OCI-LY1 (cell line): ENCODE data around the gene KIAA1755.

Experiments
- H2AFZ ChIP-seq: fragments of 200-600 bp; sonication (generic), shearing (Covaris generic); 2 replicates; pipeline ENCODE4 v1.6.0; 2014; ENCODE audit warnings: antibody characterized with exemption, mild to moderate bottlenecking, low read length
- H3F3A ChIP-seq: fragments of 200-600 bp; sonication (generic), shearing (Covaris generic); 2 replicates; pipeline ENCODE4 v1.6.0; 2014; ENCODE audit warnings: mild to moderate bottlenecking, antibody characterized with exemption, low read length, moderate library complexity; ENCODE audit not compliant: insufficient read depth
- H3K27ac ChIP-seq: fragments of 200-600 bp; sonication (generic); 2 replicates; pipeline ENCODE4 v1.5.1; 2014; ENCODE audit warnings: low read length, mixed run types, mild to moderate bottlenecking, low read depth; ENCODE audit not compliant: poor library complexity, severe bottlenecking
- H3K27me3 ChIP-seq: fragments of 200-600 bp; sonication (generic); 2 replicates; pipeline ENCODE4 v1.6.0; 2014; ENCODE audit warnings: antibody characterized with exemption, mild to moderate bottlenecking, low read length, moderate library complexity; ENCODE audit not compliant: insufficient read depth
- H3K36me3 ChIP-seq: fragments of 200-600 bp; sonication (generic); 2 replicates; pipeline ENCODE4 v1.6.1; 2014; ENCODE audit warnings: mild to moderate bottlenecking, antibody characterized with exemption, low read length, moderate library complexity, mixed read lengths; ENCODE audit not compliant: insufficient read depth
- H3K4me1 ChIP-seq: fragments of 200-600 bp; sonication (generic); 2 replicates; pipeline ENCODE4 v1.5.1; 2014; ENCODE audit warnings: mild to moderate bottlenecking, low read length, moderate library complexity; ENCODE audit not compliant: insufficient read depth, severe bottlenecking
- H3K4me2 ChIP-seq: fragments of 200-600 bp; sonication (generic), shearing (Covaris generic); 2 replicates; pipeline ENCODE4 v1.6.1; 2014; ENCODE audit warnings: low read length
- H3K4me3 ChIP-seq: fragments of 200-600 bp; sonication (generic); 2 replicates; pipeline ENCODE4 v1.5.1; 2014; ENCODE audit warnings: low read length, low read depth, mild to moderate bottlenecking, mixed read lengths; ENCODE audit not compliant: poor library complexity, severe bottlenecking
- H3K79me2 ChIP-seq: fragments of 200-600 bp; shearing (Covaris generic); 2 replicates; pipeline ENCODE4 v1.6.1; 2016; ENCODE audit warnings: mixed run types, low read length, mixed read lengths; ENCODE audit not compliant: insufficient read depth
- H3K9ac ChIP-seq: fragments of 200-600 bp; sonication (generic), shearing (Covaris generic); 2 replicates; pipeline ENCODE4 v1.6.1; 2014; ENCODE audit warnings: mild to moderate bottlenecking, low read length, mixed read lengths
- H3K9me2 ChIP-seq: fragments of 200-600 bp; sonication (generic), shearing (Covaris generic); 2 replicates; pipeline ENCODE4 v1.6.1; 2014; ENCODE audit warnings: low read depth, mild to moderate bottlenecking, low read length, mixed read lengths
- H3K9me3 ChIP-seq: fragments of 200-600 bp; shearing (Covaris generic); 2 replicates; pipeline ENCODE4 v1.6.1; 2014; ENCODE audit warnings: low read length, mixed read lengths
- H4K20me1 ChIP-seq: fragments of 200-600 bp; sonication (generic), shearing (Covaris generic); 2 replicates; pipeline ENCODE4 v1.6.0; 2016; ENCODE audit warnings: mild to moderate bottlenecking, low read length; ENCODE audit not compliant: insufficient read depth
- EZH2 ChIP-seq: fragments of 200-600 bp; sonication (generic), shearing (Covaris generic); IDR thresholded peaks from 2 replicates; pipeline ENCODE4 v1.8.0; 2017; ENCODE audit warnings: borderline replicate concordance, mixed run types, mild to moderate bottlenecking, antibody characterized with exemption, low read length, moderate library complexity, mixed read lengths
- TF ChIP-seq, protein P1 (sequence below): fragments of 200-600 bp; sonication (generic), shearing (Covaris generic); IDR thresholded peaks from 2 replicates; pipeline ENCODE4 v1.5.1; 2017; ENCODE audit warnings: mild to moderate bottlenecking, antibody characterized with exemption, low read length, moderate library complexity, mixed read lengths

The KIAA1755 gene

DNA sequence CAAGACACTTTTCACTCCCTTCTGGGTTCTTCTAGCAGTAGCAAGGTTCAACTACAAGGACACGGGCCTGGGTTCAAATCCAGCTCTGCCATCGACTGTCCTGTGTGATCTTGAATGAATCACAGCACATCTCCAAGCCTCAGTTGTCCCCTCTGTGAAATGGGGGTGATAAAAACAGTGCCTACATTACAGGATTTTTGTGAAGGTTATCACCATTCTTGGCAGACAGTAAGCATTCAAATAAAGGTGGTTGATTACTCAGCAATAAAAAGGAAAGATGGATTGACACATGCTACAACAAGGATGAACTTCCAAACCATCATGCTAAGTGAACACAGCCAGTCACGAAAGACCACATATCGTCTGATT is 88.9 kb downstream of the KIAA1755 start:
- no peaks in the 10 kb centered on the region for H3K9me3 ChIP-seq
- H3K4me2 ChIP-seq, result no peak overlapping the region
- no peaks in the 10 kb centered on the region for H3K79me2 ChIP-seq
- no peaks in the 10 kb centered on the region for H3K9me2 ChIP-seq
- H3K27me3 ChIP-seq, result peaks cover 12% of the 10 kb centered on the region; the same call in 1 of the 2 replicates
- H3K4me1 ChIP-seq, result no peaks in the 10 kb centered on the region
- no peak overlapping the region for H3K4me3 ChIP-seq
- TF ChIP-seq EZH2, result no peak
- TF ChIP-seq, protein P1, sequence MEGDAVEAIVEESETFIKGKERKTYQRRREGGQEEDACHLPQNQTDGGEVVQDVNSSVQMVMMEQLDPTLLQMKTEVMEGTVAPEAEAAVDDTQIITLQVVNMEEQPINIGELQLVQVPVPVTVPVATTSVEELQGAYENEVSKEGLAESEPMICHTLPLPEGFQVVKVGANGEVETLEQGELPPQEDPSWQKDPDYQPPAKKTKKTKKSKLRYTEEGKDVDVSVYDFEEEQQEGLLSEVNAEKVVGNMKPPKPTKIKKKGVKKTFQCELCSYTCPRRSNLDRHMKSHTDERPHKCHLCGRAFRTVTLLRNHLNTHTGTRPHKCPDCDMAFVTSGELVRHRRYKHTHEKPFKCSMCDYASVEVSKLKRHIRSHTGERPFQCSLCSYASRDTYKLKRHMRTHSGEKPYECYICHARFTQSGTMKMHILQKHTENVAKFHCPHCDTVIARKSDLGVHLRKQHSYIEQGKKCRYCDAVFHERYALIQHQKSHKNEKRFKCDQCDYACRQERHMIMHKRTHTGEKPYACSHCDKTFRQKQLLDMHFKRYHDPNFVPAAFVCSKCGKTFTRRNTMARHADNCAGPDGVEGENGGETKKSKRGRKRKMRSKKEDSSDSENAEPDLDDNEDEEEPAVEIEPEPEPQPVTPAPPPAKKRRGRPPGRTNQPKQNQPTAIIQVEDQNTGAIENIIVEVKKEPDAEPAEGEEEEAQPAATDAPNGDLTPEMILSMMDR, result no peak
- no peaks in the 10 kb centered on the region for H3K36me3 ChIP-seq
- no peaks in the 10 kb centered on the region for H4K20me1 ChIP-seq
- no peak overlapping the region for H3K9ac ChIP-seq
- H2AFZ ChIP-seq, result no peak overlapping the region
- no peaks in the 10 kb centered on the region for H3F3A ChIP-seq
- no peak overlapping the region for H3K27ac ChIP-seq

DNA sequence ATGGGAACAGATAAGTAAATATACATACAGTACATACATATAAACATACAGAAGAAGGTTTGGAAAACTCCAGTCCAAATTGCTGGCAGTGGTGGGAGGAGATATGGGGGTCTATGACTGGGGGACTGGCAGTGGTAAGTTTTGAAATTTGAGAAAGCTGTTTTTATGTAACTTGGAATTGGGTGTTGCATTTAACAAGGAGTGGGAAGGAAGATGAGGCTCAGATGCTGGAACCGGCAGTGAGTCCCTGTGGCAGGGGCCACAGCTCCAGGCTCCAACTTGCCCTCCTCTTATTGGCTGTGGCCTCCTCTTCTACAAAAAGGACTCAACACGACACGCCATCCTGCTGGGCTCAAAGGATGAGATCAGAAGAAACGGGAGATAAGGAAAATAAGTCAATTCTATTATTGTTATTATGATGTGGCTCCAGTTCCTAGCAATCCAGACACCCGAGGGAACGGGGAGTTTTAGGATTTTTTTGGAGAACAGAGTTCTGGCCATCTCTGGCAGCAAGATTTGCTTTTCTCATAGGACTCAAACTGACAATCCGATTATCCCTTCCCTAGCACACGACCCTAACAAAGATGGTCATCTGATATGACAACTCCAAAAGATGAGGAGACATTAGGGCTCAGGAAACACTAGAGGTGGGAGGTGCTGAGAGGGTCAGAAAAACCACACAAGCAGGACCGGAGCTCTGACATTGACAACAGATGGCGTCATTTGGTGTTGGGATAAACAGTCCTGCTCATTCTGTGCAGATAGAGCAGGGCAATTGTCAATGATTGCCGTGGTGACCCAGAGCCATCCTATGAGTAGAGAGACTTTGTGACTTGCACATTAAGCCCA is 89.5 kb downstream of the KIAA1755 start:
- no peaks in the 10 kb centered on the region for H3K9me2 ChIP-seq
- no peak overlapping the region for H3K9ac ChIP-seq
- no peaks in the 10 kb centered on the region for H3K9me3 ChIP-seq
- H3K27me3 ChIP-seq, result peaks cover 12% of the 10 kb centered on the region; the same call in 1 of the 2 replicates
- H2AFZ ChIP-seq, result no peak overlapping the region
- H3K36me3 ChIP-seq, result no peaks in the 10 kb centered on the region
- H3K4me3 ChIP-seq, result no peak overlapping the region
- H3K4me2 ChIP-seq, result no peak overlapping the region
- no peaks in the 10 kb centered on the region for H3K79me2 ChIP-seq
- H3K4me1 ChIP-seq, result no peaks in the 10 kb centered on the region
- TF ChIP-seq, protein P1, result no peak
- TF ChIP-seq EZH2, result no peak
- no peaks in the 10 kb centered on the region for H4K20me1 ChIP-seq
- H3K27ac ChIP-seq, result no peak overlapping the region
- H3F3A ChIP-seq, result no peaks in the 10 kb centered on the region

DNA sequence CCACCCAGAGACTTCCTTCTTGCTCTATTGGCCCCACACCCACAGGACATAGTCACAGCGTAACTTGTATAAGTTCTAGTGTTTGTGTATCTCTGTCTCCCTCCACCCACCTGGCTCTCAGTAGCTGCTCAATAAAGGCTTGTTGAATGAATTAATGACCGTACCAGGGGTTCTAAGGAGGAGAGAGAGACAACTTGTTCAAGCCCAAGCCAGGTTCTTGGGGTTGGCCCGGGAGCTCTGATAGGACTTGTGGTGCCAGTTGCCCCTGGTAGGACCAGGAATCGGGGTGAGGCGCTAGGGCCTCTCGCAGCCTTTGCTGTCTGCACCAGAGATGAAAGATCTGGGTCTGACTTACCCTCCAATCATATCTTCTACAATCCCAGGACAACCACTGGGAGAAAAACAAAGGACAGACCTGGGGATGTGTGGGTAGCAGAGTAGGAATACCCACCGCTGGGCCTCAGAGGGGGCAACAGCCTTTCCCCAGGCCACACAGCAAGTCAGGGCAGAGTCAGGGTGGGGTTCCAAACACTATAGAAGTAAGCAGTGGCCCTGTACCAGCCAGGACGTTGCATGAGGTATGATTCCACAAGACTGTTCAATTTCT is 90.2 kb downstream of the KIAA1755 start:
- H3K4me2 ChIP-seq, result no peak overlapping the region
- no peaks in the 10 kb centered on the region for H4K20me1 ChIP-seq

More for the DNA sequence above, 90.2 kb downstream of the KIAA1755 start:
- no peaks in the 10 kb centered on the region for H3K9me3 ChIP-seq
- TF ChIP-seq, protein P1, result no peak
- no peak for TF ChIP-seq EZH2
- no peaks in the 10 kb centered on the region for H3K36me3 ChIP-seq
- no peak overlapping the region for H2AFZ ChIP-seq
- H3K9me2 ChIP-seq, result no peaks in the 10 kb centered on the region
- no peak overlapping the region for H3K4me3 ChIP-seq
- H3K27ac ChIP-seq, result no peak overlapping the region
- peaks cover 12% of the 10 kb centered on the region; the same call in 1 of the 2 replicates for H3K27me3 ChIP-seq
- H3K79me2 ChIP-seq, result no peaks in the 10 kb centered on the region
- H3K4me1 ChIP-seq, result peaks cover under 1% of the 10 kb centered on the region
- H3F3A ChIP-seq, result no peaks in the 10 kb centered on the region
- H3K9ac ChIP-seq, result no peak overlapping the region
